ENCODE results near the gene FHIT. TPM values are rescaled to one million over a fixed set of nuclear protein-coding genes. Genes with fewer than 3 reads are reported as not detected.

Gene FHIT
- total RNA-seq, 1 experiment from 2014 or later: 20.1 TPM

DNA sequence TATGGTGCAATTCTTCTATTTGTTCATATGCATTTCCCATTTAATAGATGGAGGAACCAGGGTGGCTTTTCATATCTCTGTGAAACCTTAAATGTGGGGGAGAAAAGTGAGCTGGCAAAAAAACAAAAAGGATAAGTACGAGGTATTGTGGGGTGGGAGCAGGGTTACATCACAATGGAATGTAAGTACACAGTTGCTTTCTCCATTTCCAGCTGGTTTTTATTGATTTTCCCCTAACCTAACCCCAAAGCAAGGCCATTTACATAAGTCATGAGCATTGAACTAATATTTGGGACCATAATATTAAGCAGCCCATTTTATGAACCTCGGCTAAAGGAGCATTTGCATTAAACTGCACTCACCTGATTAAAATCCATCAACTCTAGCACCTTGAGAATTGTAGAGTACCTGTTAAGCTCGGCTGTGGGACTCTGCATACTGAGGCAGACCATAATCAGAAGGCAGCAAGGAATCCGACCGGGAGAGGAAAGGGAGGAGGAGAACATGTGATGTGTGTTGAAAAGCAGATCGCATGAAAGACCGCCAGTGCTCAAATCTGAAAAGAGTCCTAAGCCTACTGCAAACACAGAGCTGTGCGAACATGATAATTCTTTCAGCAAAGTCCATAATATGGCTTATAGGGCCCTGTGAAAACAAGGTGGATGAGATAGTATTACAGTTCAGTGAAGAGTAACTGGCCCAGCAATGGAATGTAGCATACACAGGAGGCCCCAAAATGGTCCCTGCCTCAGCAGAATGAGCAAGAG lies 513.4 kb downstream of the FHIT start:
- Mint-ChIP-seq H3K27ac (ENCODE audit: low read depth, unreplicated experiment) (no peak overlapping the region), H3K36me3 (ENCODE audit: insufficient read depth, unreplicated experiment) (no peaks in the 10 kb centered on the region), H3K9me3 (ENCODE audit: unreplicated experiment) (no peaks in the 10 kb centered on the region), H3K27me3 (ENCODE audit: insufficient read depth, unreplicated experiment) (no peaks in the 10 kb centered on the region), H3K4me3 (ENCODE audit: unreplicated experiment) (no peak overlapping the region), H3K4me1 (ENCODE audit: insufficient read depth, unreplicated experiment) (no peaks in the 10 kb centered on the region)
- no peak for DNase-seq (ENCODE audit: unreplicated experiment)
- intact Hi-C loops (cut with micrococcal nuclease): no loop called here
- ChIA-PET CTCF (interaction anchor here (0.6 to 1.4 kb wide), 2 partner anchors 9 to 14 kb away, joined by 3 to 8 read pairs; no protein-coding TSS in a partner anchor), POLR2A (no interaction called here)
- TF ChIP-seq CTCF (IDR thresholded peaks at IDR 0.05; ENCODE audit: unreplicated experiment): no peak
- BruUV-seq (replicated peaks): no TSS peak

DNA sequence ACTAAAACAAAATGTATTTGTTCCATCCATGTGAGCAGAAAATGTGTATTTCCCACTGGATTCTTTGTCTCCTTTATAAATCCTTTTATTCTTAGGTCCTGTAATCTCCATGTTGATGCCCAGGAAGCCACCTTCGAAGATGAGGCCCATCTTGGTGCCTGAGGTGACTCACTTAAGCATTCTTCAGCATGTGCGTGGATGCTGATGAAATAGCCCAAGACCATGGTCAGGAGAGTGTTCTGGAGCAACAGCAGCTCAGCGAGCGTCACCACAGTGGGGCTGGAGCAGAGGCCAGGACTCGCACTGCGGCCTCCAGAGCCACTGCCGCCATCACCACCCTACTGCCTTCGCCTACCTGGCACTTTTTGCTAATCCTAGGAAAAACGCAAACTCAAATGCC lies 520.9 kb downstream of the FHIT start:
- TF ChIP-seq CTCF (IDR thresholded peaks at IDR 0.05; ENCODE audit: unreplicated experiment): no peak

DNA sequence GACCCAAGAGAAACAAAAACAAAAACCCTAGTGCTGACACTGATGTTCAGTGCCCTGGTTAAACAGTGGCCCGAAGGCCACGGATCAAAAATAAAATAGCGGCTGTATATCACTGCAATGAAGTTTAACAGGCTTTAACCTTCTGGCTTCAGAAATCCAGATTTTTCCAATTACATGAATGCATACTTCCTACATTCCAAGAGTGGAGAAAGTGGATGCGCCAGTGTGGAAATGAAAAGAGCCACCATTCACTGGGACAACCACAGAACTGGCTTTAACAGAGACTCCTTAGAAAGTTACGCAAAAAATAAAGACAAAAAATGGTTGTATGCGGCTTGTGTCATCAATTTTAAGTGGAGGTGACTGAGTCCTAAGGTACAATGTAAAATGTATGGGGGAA lies 522.2 kb downstream of the FHIT start:
- H3K4me3 Mint-ChIP-seq (ENCODE audit: unreplicated experiment): no peak overlapping the region
- no peak for TF ChIP-seq CTCF (IDR thresholded peaks at IDR 0.05; ENCODE audit: unreplicated experiment)
- no TSS peak for BruUV-seq (replicated peaks)
- peaks cover 5% of the 10 kb centered on the region for H3K4me1 Mint-ChIP-seq (ENCODE audit: insufficient read depth, unreplicated experiment)
- no peak overlapping the region for H3K27ac Mint-ChIP-seq (ENCODE audit: low read depth, unreplicated experiment)
- H3K36me3 Mint-ChIP-seq (ENCODE audit: insufficient read depth, unreplicated experiment): peaks cover 11% of the 10 kb centered on the region
- intact Hi-C loops (cut with micrococcal nuclease): no loop called here
- ChIA-PET CTCF (interaction anchor here (1.3 kb wide), 1 partner anchor 13 kb away, joined by 8 read pairs; no protein-coding TSS in a partner anchor), POLR2A (no interaction called here)
- no peak for DNase-seq (ENCODE audit: unreplicated experiment)
- no peaks in the 10 kb centered on the region for H3K9me3 Mint-ChIP-seq (ENCODE audit: unreplicated experiment)
- no peaks in the 10 kb centered on the region for H3K27me3 Mint-ChIP-seq (ENCODE audit: insufficient read depth, unreplicated experiment)

More for the DNA sequence above, 520.9 kb downstream of the FHIT start:
- POLR2A ChIA-PET: interaction anchor here (0.7 kb wide), 1 partner anchor 12 kb away, joined by 4 read pairs; no protein-coding TSS in a partner anchor
- Mint-ChIP-seq H3K4me3 (ENCODE audit: unreplicated experiment) (no peak overlapping the region), H3K9me3 (ENCODE audit: unreplicated experiment) (no peaks in the 10 kb centered on the region), H3K27ac (ENCODE audit: low read depth, unreplicated experiment) (no peak overlapping the region), H3K36me3 (ENCODE audit: insufficient read depth, unreplicated experiment) (peaks cover 6% of the 10 kb centered on the region), H3K27me3 (ENCODE audit: insufficient read depth, unreplicated experiment) (no peaks in the 10 kb centered on the region), H3K4me1 (ENCODE audit: insufficient read depth, unreplicated experiment) (peaks cover 5% of the 10 kb centered on the region)
- BruUV-seq (replicated peaks): no TSS peak
- intact Hi-C loops (cut with micrococcal nuclease): no loop called here
- no peak for DNase-seq (ENCODE audit: unreplicated experiment)
- CTCF ChIA-PET: interaction anchor here (0.6 to 1.3 kb wide), 2 partner anchors 12 to 1246 kb away, joined by 3 to 8 read pairs; no protein-coding TSS in a partner anchor

DNA sequence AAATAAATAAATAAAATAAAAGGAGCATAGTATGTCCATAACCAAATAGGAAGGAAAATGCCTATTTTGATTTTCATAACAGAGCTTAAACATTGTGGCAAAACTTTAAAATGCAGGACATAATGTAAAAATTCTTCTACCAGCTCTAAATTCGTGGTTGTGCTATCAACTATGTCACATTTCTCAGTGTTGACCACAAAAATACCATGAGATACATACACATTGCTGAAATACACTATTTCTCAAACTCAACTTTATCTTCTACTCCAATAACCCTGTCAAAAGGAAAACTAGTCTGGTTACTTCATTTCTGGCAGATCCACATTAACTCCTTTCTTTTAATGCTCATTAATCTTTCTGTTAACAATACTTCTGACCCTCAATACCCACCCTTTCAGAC lies 523.2 kb downstream of the FHIT start:
- no TSS peak for BruUV-seq (replicated peaks)
- H3K36me3 Mint-ChIP-seq (ENCODE audit: insufficient read depth, unreplicated experiment): peaks cover 11% of the 10 kb centered on the region
- no peaks in the 10 kb centered on the region for H3K27me3 Mint-ChIP-seq (ENCODE audit: insufficient read depth, unreplicated experiment)
- H3K27ac Mint-ChIP-seq (ENCODE audit: low read depth, unreplicated experiment): no peak overlapping the region
- no peak for DNase-seq (ENCODE audit: unreplicated experiment)
- ChIA-PET CTCF (interaction anchor here (0.7 kb wide), 1 partner anchor 707 kb away, joined by 3 read pairs; no protein-coding TSS in a partner anchor), POLR2A (no interaction called here)
- H3K4me3 Mint-ChIP-seq (ENCODE audit: unreplicated experiment): no peak overlapping the region
- intact Hi-C loops (cut with micrococcal nuclease): no loop called here
- H3K9me3 Mint-ChIP-seq (ENCODE audit: unreplicated experiment): no peaks in the 10 kb centered on the region
- TF ChIP-seq CTCF (IDR thresholded peaks at IDR 0.05; ENCODE audit: unreplicated experiment): no peak
- H3K4me1 Mint-ChIP-seq (ENCODE audit: insufficient read depth, unreplicated experiment): peaks cover 5% of the 10 kb centered on the region

All from MCF 10A (cell line).